ENCODE data around the gene TAAR9.

DNA sequence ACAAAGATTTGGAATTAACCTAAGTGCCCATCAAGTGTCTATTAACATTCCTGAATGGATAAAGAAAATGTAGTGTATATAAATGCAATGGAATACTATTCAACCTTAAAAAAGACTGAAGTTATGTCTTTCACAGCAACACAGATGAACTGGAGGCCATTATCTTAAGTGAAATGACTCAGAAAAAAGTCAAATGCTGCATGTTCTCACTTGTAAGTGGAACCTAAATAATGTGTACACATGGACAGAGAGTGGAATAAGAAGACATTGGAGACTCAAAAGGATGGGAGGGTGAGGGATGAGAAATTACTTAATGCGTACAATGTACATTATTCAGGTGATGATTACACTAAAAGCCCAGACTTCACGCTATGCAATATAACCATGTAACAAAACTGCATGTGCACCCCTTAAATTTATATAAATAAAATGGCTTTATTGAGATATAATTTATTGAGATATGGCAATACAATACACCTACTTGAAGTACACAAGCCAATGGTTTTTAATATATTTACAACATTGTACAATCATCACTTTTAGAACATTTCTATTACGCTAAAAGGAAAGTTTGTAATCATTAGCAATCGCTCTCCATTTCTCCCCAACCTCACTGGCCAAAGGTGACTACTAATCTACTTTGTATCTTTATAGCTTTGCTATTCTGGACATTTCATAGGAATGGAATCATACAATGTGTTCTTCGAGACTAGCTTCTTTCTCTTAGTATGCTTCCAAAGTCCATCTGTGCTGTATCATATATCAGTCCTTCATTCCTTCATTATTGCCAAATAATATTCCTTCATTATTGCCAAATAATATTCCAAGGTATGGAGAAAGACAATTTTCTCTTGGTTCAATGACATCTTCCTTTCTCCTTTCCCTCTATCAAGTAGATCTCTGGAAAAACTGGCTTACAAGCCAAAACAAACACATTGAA lies 30.9 kb upstream of the TAAR9 start:
- TF ChIP-seq CTCF (IDR thresholded peaks at IDR 0.05) (no peak), EP300 (IDR thresholded peaks at IDR 0.05) (no peak), POLR2A (IDR thresholded peaks at IDR 0.05) (no peak), POLR2AphosphoS5 (IDR thresholded peaks at IDR 0.05) (no peak)

All from sigmoid colon (tissue), 4 donors.